ENCODE data around the gene OPTC. TPM values are rescaled to one million over a fixed set of nuclear protein-coding genes. Genes with fewer than 3 reads are reported as not detected.

The OPTC gene
- total and polyA plus RNA-seq, 2 of the 8 experiments (the other 6 are each of a cell fraction or from before 2014, with no cell fraction given): 1.1 to 4.0 TPM

DNA sequence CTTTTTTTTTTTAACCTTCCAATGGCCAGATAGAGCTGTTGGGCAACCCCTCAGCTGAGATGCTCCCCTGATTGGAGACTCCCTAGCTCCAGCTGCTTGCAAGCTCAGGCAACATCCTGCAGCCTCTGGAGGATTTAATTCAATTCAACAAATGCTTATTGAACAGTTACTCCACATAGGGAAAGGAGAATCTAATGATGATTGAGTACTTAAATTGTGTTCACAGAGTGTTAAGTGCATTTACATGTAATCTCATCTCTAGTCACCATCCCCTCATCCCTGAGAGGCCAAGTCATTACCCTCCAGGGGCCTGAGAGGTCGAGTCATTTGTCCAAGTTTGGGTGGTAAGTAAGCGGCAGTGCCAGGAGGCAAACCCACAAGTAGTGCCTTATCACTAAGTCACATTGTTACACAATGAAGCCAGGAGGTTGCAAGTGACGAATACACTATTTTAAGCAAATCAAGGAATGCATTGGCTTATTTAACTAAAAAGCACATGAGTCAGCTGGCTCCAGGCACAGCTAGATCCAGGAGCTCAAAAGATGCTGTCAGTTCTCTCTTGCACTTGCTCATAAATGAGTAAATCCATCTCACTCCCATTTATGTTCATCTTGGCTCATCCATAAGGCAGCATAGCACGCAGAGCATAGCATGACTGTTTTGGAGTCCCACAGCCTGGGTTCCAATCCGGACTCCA, 64.3 kb downstream of the OPTC start:
- Histone ChIP-seq H2BK12ac (ENCODE audit: low read depth, low read length) (0 out of 2 replicates have a peak overlapping the region, but pooled peaks have one; percentile 35), H3K9me3 (ENCODE audit: insufficient read depth in 2 of 2, low read depth in 1 of 2, low read length in 1 of 2) (no peaks in the 10 kb centered on the region), H2AK5ac (ENCODE audit: low read depth, low read length) (no peak overlapping the region), H4K91ac (replicated peaks; ENCODE audit: insufficient read length, low read length) (no peak overlapping the region), H4K8ac (ENCODE audit: extremely low read depth, insufficient read depth, low read length) (no peak overlapping the region), H3K23ac (ENCODE audit: insufficient read length) (no peak overlapping the region), H2BK5ac (ENCODE audit: low read depth, low read length) (no peak overlapping the region), H4K20me1 (replicated peaks in 1 of 2; ENCODE audit: control insufficient read depth in 1 of 2, insufficient read depth in 2 of 2, low read length in 2 of 2) (no peaks in the 10 kb centered on the region), H2BK120ac (replicated peaks; ENCODE audit: low read depth, low read length) (no peak overlapping the region), H3K79me2 (ENCODE audit: control insufficient read depth in 1 of 2, insufficient read depth in 2 of 2, low read length in 2 of 2) (no peaks in the 10 kb centered on the region), H2AFZ (ENCODE audit: low read length) (no peak overlapping the region), H3K4me3 (ENCODE audit: extremely low read depth in 1 of 4, insufficient read depth in 2 of 4, low read depth in 3 of 4, low read length in 4 of 4) (no peak overlapping the region), H3K79me1 (ENCODE audit: low read depth, low read length) (no peaks in the 10 kb centered on the region), H3K56ac (replicated peaks; ENCODE audit: insufficient read length, low read depth, low read length) (no peak overlapping the region), H4K5ac (ENCODE audit: insufficient read length, low read depth, low read length) (no peak overlapping the region), H3K27me3 (replicated peaks in 1 of 4; ENCODE audit: control insufficient read depth in 3 of 4, extremely low read depth in 1 of 4, insufficient read depth in 3 of 4, low read length in 3 of 4) (no peaks in the 10 kb centered on the region), H3K27ac (ENCODE audit: low read depth, low read length) (no peak overlapping the region), H3K36me3 (ENCODE audit: control insufficient read depth in 2 of 4, insufficient read depth in 4 of 4, low read length in 3 of 4) (no peaks in the 10 kb centered on the region), H3K23me2 (ENCODE audit: low read depth, low read length) (no peaks in the 10 kb centered on the region), H3K4me2 (ENCODE audit: insufficient read depth in 1 of 2, low read depth in 2 of 2, low read length in 2 of 2) (no peak overlapping the region), H3K9ac (replicated peaks in 1 of 4; ENCODE audit: extremely low read depth in 1 of 4, low read depth in 3 of 4, low read length in 3 of 4) (no peak overlapping the region), H3K4me1 (replicated peaks in 1 of 4; ENCODE audit: control insufficient read depth in 3 of 4, insufficient read depth in 4 of 4, low read length in 3 of 4) (peaks cover 4 to 18% (median 15%) of the 10 kb centered on the region in 4 experiments), H2BK20ac (ENCODE audit: low read length) (no peak overlapping the region), H3K18ac (ENCODE audit: extremely low read depth, low read length) (no peak overlapping the region), H3K4ac (replicated peaks; ENCODE audit: insufficient read length, low read depth, low read length) (no peak overlapping the region), H3K14ac (ENCODE audit: insufficient read length) (no peak overlapping the region), H2BK15ac (ENCODE audit: low read length) (peak overlapping the region; percentile 92; the same call in 1 of the 2 replicates)
- DNase-seq (ENCODE audit: low read depth in 1 of 2, low spot score in 2 of 2) (no peak), FAIRE-seq (no peak)
- 79% methylated on average over 5 of the region's 5 CpGs; no CpG with 5 or more reads in 1 of the 2 experiments for WGBS, 2 experiments (ENCODE audit: extremely low coverage in 1 of 2, insufficient coverage in 1 of 2, insufficient read length in 1 of 2, insufficient replicate concordance in 2 of 2, low coverage in 1 of 2, low lambda C conversion rate in 2 of 2, missing lambda C conversion rate in 1 of 2)
- POLR2A ChIA-PET (ENCODE audit: partially characterized antibody): interaction anchor here (0.9 to 1.6 kb wide), 3 partner anchors 9 to 13 kb away, joined by 3 to 8 read pairs (median 4); no protein-coding TSS in a partner anchor
- CTCF ChIA-PET (ENCODE audit: partially characterized antibody): interaction anchor here (0.6 to 3.5 kb wide), 10 partner anchors 9 to 500 kb away, joined by 3 to 13 read pairs (median 3); no protein-coding TSS in a partner anchor
- TF ChIP-seq SP1 (IDR thresholded peaks at IDR 0.05; ENCODE audit: low read depth, low read length): no peak
- TF ChIP-seq RAD21 (IDR thresholded peaks at IDR 0.05 in 1 of 2, conservative IDR thresholded peaks at IDR 0.05 in 1 of 2; ENCODE audit: low read depth in 2 of 2, low read length in 2 of 2): no peak
- no peak for TF ChIP-seq TCF12 (IDR thresholded peaks at IDR 0.05; ENCODE audit: low read depth, low read length)
- TF ChIP-seq RNF2 (IDR thresholded peaks at IDR 0.05; ENCODE audit: borderline replicate concordance, low read depth, low read length, missing control alignments, poor library complexity, severe bottlenecking): no peak
- no peak for TF ChIP-seq TAF7 (optimal IDR thresholded peaks at IDR 0.05; ENCODE audit: borderline replicate concordance, low read depth, low read length)
- TF ChIP-seq, protein P1, sequence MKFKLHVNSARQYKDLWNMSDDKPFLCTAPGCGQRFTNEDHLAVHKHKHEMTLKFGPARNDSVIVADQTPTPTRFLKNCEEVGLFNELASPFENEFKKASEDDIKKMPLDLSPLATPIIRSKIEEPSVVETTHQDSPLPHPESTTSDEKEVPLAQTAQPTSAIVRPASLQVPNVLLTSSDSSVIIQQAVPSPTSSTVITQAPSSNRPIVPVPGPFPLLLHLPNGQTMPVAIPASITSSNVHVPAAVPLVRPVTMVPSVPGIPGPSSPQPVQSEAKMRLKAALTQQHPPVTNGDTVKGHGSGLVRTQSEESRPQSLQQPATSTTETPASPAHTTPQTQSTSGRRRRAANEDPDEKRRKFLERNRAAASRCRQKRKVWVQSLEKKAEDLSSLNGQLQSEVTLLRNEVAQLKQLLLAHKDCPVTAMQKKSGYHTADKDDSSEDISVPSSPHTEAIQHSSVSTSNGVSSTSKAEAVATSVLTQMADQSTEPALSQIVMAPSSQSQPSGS (IDR thresholded peaks at IDR 0.05; ENCODE audit: low read length): no peak
- TF ChIP-seq CTBP2 (IDR thresholded peaks at IDR 0.05; ENCODE audit: borderline replicate concordance, insufficient read depth, insufficient read length, low read length): no peak
- TF ChIP-seq BRCA1 (IDR thresholded peaks at IDR 0.05; ENCODE audit: low read depth, low read length): no peak
- no peak for TF ChIP-seq HDAC2 (IDR thresholded peaks at IDR 0.05; ENCODE audit: borderline replicate concordance in 1 of 2, low read depth in 2 of 2, low read length in 2 of 2)
